Pulmonary artery endothelial cell (primary cell): ENCODE measurements around the gene COASY. TPM values are rescaled to one million over a fixed set of nuclear protein-coding genes. Genes with fewer than 3 reads are reported as not detected.
"Not testable (repeated sequence)": the region's sequence is repeated elsewhere in the genome, so short reads cannot be mapped to it uniquely, and the experiment has no call there.

Source experiments
- DNase-seq: peaks from one replicate; pipeline ENCODE4 v3.0.0-alpha.2; 2011; ENCODE audit warnings: low read depth, low spot score
- total RNA-seq: library from RNA; depleted of rRNA; stranded (reverse); fragments of >200 nt; gene quantifications from 2 replicates; pipeline ENCODE4 v1.2.3, GENCODE V29; 2014

Gene COASY
- total RNA-seq, 1 donor from 2014 or later, result 13.8 TPM

DNA sequence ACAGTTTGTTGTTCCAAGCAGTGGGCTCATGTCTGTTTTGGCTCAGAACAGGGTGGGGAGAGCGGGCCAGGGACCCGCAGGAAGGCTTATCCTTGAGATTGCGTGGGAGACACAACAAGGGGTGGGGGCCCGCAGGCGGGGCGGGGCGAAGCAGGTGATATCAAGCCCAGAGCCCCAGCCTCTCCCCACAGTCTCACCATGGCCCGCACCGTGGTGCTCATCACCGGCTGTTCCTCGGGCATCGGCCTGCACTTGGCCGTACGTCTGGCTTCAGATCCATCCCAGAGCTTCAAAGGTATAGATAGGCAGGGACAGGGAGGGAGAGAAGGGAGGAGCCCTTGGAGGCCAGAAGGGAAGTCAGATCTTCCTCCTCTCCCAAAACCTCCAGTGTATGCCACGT, 9.2 kb upstream of the COASY start, which contains the start of gene HSD17B1:
Gene HSD17B1, plus strand, starts transcription at position 188 of the 400 bp plus-strand sequence. Its CDS starts 11 bp downstream, at position 199.
- DNase-seq, result not testable (repeated sequence)

DNA sequence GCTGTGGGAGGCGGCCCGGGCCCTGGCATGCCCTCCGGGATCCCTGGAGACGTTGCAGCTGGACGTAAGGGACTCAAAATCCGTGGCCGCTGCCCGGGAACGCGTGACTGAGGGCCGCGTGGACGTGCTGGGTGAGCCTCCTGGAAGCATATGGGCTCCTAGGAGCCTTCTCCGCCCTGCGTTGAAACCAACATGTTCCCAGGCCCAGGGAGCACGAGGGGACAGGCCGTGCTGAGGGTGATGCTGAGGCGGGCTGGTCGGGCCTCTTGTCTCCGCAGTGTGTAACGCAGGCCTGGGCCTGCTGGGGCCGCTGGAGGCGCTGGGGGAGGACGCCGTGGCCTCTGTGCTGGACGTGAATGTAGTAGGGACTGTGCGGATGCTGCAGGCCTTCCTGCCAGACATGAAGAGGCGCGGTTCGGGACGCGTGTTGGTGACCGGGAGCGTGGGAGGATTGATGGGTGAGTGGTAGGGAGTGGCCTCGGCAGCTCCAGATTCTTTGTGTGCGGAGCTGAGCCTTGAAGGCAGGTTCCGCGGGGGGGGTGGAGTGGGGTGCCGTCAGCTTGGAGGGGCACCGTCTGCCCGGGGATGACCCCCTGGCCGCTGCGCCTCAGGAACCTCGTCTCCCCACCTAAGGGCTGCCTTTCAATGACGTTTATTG, 8.7 kb upstream of the COASY start:
- no peak for DNase-seq

DNA sequence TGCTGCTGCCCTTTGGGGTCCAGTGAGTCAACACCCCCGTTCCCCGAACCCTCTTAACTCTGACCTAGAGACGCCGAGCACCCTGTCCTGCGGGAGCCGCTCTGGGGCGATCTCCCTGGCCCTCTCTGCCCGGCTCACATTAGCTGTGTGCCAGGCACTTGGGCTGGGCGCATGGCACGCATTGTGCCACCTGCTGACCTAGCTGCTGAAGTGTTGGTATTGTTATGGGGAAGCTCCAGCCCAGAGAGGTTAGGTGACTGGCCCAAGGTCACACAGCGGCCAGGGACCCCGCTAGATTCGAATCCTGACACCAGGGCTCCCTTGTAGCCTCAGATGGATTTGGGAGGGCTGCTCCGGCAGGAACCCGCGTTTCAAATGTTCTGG, 8.1 kb upstream of the COASY start:
- no peak for DNase-seq

DNA sequence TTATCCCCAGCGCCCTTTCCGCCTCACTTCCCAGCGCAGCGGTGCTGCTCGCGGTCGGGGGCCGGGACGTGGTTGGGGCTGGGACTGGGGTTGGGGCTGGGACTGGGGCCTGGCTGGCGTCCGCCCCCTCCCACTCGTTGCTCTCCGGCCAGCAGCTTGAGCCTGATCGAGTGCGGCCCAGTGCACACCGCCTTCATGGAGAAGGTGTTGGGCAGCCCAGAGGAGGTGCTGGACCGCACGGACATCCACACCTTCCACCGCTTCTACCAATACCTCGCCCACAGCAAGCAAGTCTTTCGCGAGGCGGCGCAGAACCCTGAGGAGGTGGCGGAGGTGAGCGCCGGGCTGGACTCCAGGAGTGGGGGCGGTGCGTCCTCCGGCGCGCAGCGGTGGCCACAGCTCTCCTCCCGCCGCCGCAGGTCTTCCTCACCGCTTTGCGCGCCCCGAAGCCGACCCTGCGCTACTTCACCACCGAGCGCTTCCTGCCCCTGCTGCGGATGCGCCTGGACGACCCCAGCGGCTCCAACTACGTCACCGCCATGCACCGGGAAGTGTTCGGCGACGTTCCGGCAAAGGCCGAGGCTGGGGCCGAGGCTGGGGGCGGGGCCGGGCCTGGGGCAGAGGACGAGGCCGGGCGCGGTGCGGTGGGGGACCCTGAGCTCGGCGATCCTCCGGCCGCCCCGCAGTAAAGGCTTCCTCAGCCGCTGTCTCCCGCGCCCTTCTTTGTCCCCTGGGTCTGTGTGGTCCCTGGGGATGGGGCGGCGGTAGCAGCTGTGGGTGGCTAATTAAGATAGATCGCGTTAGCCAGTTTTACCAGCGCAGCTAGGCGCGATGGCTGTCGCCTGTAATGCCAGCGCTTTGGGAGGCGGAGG, 7.5 kb upstream of the COASY start:
- DNase-seq, result peak; percentile 54

DNA sequence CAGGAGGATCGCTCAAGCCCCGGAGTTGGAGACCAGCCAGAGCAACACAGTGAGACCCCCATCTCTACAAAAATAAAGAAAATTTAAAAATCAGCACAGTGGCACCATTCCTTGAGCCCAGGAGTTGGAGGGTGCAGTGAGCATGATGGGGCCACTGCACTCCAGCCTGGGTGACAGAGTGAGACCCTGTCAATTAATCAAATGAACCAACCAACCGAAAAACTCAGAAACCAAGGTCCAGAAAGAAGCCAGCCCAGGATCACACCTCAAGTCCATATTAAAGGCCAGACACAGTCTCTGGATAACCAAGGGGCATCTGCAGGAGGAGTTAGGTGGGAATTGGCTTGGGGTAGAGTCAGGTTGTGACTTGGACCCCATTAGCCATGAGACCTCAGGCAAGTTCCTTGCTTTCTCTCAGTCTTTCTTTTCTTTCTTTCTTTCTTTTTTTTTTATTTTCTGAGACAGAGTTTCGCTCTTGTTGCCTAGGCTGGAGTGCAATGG, 6.8 kb upstream of the COASY start:
- DNase-seq, result no peak

DNA sequence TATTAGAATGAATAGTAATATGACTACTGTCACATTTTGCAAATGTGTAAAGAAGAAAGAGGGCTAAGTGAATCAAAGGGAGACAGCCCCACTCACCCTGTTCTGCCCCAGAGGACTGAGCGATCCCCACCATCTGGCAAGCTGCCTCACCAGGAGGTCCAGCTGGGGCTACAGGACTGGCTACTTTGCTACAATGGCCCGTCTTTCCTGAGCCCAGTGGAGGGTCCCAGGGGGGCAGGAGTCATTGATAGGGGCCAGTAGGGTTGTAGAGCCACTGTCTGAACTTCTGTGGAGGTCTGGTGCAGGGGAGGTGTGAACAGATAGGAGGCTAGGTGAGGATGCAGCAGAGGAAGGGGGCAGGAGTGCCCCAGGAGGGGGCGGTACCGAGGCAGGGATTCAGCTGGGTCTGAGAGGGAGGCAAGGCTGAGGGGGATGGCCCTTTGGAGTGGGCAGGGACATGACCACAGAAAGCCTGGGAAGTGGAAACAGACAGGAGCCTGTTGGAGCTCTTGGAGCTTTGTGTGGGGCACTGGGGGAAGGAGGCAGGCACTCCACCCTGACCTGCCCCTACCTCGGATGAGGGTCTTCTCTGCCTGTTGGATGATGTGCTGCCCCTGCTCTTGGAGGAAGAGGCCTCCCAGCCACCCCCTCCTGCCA, 5.9 kb upstream of the COASY start:
- DNase-seq, result not testable (repeated sequence)

DNA sequence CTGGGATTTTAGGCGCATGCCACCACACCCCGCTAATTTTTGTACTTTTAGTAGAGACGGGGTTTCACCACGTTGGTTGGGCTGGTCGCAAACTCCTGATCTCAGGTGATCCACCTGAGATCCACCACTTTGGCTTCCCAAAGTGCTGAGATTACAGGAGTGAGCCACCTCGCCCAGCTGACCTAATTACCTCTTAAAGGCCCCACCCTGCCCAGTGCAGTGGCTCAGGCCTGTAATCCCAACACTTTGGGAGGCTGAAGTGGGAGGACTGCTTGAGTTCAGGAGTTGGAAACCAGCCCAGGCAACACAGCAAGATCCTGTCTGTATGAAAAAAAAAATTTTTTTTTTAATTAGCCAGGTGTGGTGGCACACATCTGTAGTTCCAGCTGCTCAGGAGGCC, 2.9 kb upstream of the COASY start:
- DNase-seq, result no peak

DNA sequence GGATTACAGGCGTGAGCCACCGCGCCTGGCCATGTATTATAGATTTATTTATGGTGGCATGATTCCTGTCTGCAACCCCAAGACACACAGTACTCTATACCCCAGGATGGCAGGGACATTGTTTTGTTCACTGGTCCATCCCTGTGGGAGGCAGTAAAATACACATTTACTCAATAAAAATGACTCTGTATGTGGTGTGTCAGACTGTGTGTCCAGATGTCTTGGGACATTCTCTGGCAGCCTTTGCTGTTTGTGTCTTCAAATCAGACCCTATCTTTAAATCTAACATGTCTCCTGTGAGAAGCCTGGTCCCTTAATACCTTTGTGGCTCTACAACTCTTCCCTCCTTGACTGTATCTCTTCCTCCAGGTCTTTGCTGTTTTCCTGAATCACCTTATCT, 1.7 kb upstream of the COASY start:
- no peak for DNase-seq

DNA sequence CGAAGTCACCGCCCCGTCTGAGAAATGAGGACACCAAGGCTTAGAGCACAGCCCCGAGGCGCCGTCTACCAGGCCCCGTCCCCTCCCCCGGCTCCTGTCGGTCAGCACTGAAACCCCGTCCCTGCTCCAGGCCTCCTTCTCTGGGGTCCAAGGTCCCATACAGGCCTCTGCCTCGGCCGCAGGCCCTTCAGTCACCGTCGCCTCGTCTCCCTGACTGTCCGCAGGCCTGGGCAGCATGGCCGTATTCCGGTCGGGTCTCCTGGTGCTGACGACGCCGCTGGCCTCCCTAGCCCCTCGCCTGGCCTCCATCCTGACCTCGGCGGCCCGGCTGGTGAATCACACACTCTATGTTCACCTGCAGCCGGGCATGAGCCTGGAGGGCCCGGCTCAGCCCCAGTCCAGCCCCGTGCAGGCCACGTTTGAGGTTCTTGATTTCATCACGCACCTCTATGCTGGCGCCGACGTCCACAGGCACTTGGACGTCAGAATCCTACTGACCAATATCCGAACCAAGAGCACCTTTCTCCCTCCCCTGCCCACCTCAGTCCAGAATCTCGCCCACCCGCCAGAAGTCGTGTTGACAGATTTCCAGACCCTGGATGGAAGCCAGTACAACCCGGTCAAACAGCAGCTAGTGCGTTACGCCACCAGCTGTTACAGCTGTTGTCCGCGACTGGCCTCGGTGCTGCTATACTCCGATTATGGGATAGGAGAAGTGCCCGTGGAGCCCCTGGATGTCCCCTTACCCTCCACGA, 617 bp downstream of the COASY start:
- DNase-seq, result no peak

DNA sequence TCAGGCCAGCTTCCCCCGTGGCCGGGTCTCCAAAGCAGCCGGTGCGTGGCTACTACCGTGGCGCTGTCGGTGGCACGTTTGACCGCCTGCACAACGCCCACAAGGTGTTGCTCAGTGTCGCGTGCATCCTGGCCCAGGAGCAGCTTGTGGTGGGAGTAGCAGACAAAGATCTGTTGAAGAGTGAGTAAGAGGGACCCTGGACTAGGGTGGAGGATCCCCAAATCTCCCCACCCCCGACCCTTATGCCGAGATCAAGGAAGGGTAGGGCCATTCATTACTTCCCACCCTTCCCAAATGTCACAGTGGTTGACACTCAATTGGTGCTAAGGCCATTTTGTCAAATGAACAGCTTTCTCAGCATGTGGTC, 1.2 kb downstream of the COASY start:
- no peak for DNase-seq

DNA sequence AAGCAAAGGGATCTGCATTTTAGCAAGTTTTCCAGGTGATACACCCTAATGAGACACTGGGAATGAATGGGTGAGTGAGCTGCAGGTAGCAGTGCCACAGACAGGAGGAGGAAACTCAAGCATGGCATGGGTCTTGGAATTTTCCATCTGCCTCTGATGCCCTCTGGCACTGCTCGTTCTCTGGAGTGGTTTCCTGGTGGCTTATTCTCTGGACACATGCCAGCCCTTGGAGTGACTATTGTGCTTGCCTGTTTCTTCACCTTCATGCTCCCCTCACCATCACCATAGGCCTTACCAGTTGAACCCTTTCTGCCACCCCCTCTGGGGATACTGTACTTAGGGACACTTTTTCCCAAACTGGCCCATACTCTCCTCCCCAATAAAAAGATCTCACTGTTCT, 1.6 kb downstream of the COASY start:
- no peak for DNase-seq

DNA sequence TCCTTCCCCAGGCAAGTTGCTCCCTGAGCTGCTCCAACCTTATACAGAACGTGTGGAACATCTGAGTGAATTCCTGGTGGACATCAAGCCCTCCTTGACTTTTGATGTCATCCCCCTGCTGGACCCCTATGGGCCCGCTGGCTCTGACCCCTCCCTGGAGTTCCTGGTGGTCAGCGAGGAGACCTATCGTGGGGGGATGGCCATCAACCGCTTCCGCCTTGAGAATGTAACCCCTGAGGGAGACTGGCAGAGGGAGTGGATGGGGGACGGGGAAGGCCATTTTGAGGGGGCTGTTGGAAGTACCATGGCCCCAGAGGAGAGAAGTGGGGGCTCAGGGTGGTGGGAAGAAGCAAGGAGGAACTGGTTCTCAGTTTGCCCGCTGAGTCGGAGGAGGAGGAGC, 2.0 kb downstream of the COASY start:
- no peak for DNase-seq

DNA sequence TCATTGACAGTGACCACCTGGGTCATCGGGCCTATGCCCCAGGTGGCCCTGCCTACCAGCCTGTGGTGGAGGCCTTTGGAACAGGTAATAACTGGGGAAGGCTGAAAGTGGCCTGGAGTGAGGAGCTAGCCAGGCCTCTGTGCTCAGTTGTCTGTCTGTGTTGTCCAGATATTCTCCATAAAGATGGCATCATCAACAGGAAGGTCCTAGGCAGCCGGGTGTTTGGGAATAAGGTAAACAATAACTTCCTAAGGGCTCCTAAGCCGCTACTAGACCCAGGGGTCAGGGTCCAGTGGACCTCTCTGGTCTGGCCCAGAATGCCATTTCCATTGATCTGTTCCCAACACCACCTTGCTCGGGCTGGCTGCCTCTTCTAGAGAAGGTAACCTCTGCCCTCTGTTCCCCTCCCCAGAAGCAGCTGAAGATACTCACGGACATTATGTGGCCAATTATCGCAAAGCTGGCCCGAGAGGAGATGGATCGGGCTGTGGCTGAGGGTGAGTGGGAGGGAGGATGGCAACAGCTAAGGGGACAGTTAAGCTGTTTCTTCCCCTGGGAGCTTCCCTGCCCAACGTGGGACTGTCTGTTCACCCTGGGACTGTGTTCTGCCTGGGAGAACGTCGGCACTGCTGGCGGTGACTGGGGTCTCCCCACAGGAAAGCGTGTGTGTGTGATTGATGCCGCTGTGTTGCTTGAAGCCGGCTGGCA, 3.0 kb downstream of the COASY start:
- DNase-seq, result no peak

DNA sequence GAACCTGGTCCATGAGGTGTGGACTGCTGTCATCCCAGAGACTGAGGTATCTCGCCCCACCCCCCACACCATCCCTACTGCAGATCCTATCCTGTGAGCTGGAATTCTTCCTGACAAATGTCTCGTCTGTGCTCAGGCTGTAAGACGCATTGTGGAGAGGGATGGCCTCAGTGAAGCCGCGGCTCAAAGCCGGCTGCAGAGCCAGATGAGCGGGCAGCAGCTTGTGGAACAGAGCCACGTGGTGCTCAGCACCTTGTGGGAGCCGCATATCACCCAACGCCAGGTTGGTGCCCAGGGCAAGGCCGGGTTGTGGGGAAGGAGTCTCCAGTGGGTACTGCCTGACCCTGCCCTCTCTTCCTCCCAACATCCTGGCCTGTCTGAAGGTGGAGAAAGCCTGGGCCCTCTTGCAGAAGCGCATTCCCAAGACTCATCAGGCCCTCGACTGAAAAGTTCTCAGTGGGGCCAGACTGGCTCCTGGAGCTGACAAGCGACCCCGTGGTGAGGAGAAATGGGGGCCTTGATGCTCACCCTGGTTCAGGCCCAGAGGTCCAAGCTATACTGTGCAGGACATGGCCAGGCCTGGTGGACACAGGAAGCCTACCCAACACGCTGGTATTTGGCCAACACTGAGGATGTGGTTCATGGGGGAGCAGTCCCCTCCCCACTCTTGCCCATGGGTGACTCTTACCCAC, 3.7 kb downstream of the COASY start:
- no peak for DNase-seq

DNA sequence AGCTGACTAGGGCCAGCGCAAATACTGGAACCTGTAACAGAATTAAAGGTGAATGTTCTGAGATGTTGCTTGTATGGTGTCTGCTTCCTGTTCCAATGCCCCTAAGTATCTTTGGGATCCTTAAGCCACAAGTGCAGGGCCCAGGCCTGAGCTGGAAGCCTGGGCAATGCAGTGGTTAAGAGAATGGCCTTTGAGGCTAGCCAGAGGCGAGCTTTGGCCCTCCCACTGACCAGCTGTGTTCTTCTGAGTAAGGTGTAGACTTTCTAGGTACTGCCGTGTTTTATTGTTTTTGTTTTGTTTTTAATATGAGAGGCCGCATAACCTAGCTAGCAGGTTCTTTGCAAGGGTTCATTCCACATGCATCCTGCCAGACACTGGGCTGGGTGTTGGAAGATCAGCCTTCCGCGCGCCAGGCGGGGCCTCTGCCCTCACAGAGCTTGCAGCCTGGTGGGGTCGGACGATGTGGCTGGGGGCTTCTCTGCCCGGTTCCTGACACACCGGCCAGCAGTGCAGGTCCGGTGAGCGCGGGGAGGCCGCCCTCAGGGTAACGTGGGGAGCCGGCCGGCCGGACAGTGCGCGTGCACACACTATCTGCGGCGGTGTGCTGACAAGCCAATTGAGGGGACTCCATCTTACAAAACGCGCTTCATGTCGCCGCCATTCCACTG, 4.4 kb downstream of the COASY start:
- DNase-seq, result no peak

DNA sequence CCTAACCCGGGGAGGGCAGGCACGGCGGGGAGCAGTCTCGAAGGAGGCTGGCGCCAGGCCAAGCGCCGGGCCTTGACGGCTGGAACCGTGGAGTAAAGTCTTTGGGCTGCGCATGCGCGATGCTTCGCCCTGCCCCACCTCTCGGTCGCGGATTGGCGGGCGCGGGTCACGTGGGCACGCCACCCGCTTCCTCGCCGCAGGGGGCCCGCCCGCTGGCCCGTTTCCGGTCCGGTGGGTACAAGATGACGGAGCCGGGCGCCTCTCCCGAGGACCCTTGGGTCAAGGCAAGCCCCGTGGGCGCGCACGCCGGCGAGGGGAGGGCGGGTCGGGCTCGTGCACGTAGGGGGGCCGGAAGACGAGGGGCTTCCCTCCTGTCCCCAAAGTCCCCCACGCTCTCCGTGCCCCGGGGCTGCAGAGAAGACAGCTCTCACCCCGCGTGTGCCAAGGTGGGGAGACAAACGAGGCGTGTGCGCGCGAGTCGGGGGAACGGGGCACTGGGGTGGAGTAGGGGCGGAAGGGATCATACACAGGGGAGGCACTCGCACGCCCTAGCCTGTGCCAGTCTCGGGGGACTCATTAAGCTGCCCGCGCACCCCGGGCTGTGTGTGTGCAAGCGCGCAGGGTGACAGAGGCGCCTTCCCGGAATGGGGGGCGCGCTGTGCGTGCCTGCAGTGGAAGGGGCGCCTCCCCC, 5.1 kb downstream of the COASY start, which contains the start of gene MLX:
Gene MLX, plus strand, starts transcription at position 218 of the 691 bp plus-strand sequence. Its CDS starts 25 bp downstream, at position 243.
- peak; percentile 43 for DNase-seq

DNA sequence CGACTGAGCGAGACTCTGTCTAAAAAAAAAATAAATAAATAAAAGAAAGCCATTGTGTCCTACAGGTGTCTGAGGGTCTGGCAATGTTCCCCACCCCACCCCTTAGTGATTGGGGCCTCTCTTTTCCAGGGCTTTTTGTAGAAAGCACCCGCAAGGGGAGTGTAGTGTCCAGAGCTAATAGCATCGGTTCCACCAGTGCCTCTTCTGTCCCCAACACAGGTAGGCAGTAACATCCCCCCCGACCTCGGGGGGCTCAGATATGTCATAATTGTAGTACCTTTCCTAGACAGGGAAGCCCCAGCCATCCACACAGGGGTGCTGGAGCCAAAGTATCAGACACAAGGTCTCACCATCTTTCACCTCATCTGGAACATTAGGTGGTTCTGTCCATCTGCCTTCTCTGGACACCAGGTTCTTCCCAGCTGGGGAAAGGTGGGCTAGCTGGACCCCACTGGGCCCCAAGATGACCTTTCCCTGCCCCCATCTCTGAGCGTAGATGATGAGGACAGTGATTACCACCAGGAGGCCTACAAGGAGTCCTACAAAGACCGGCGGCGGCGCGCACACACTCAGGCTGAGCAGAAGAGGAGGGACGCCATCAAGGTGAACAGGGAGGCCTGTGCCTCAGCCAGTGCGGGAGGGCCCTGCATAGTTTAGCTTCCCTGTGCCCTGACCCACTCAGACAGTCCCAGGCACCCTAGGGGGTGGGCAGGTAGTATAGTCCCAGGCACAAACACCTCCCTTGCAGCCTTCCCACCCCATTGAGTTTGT, 6.6 kb downstream of the COASY start:
- DNase-seq, result no peak
